ENCODE results near the gene OGDH. TPM values are rescaled to one million over a fixed set of nuclear protein-coding genes. Genes with fewer than 3 reads are reported as not detected.

OGDH gene
- total and polyA plus RNA-seq, 2 experiments from 2014 or later = 13.5 to 76.9 TPM

- no peak for ATAC-seq
- H3K36me3 ChIP-seq (ENCODE audit: insufficient read depth) = no peaks in the 10 kb centered on the region
- DNase-seq (ENCODE audit: low spot score) = no peak
- Mint-ChIP-seq H3K36me3 (ENCODE audit: low read depth) (peaks cover 18% of the 10 kb centered on the region), H3K27me3 (ENCODE audit: insufficient read depth, low read depth, poor library complexity) (peaks cover 6% of the 10 kb centered on the region), H3K4me3 (no peak overlapping the region), H3K27ac (no peak overlapping the region), H3K4me1 (peaks cover 25% of the 10 kb centered on the region), H3K9me3 (no peaks in the 10 kb centered on the region; the same call in 2 of the 3 replicates)
- no peaks in the 10 kb centered on the region for H3F3A ChIP-seq (replicated peaks; ENCODE audit: low read depth)
- no peak overlapping the region for H3K27ac ChIP-seq (ENCODE audit: low read depth)
- H3K27me3 ChIP-seq (ENCODE audit: insufficient read depth) = no peaks in the 10 kb centered on the region
- no peak for TF ChIP-seq NANOG (IDR thresholded peaks at IDR 0.05; ENCODE audit: borderline replicate concordance)
- no peak for TF ChIP-seq ETS1 (IDR thresholded peaks at IDR 0.05)
- H2AFZ ChIP-seq = no peak overlapping the region
- peaks cover 28% of the 10 kb centered on the region for H4K20me1 ChIP-seq (replicated peaks; ENCODE audit: insufficient read depth)
- H3K79me2 ChIP-seq (replicated peaks; ENCODE audit: insufficient read depth) = peaks cover 53% of the 10 kb centered on the region
- H3K9me2 ChIP-seq (ENCODE audit: insufficient read depth) = no peaks in the 10 kb centered on the region
- no peak overlapping the region for H3K4me2 ChIP-seq
- H3K4me3 ChIP-seq = no peak overlapping the region
- peaks cover 8% of the 10 kb centered on the region for H3K4me1 ChIP-seq (ENCODE audit: insufficient read depth)
Observed at GRCh38 chr7:44752822-44753221, 146.4 kb downstream of the OGDH start.

- Histone ChIP-seq H3K36me3 (ENCODE audit: insufficient read depth) (no peaks in the 10 kb centered on the region), H3K4me1 (ENCODE audit: insufficient read depth) (peaks cover under 1% of the 10 kb centered on the region; the same call in 1 of the 2 replicates), H3K79me2 (replicated peaks; ENCODE audit: insufficient read depth) (peaks cover 44% of the 10 kb centered on the region), H3K4me3 (no peak overlapping the region), H3K27me3 (ENCODE audit: insufficient read depth) (no peaks in the 10 kb centered on the region), H3F3A (replicated peaks; ENCODE audit: low read depth) (no peaks in the 10 kb centered on the region), H2AFZ (no peak overlapping the region), H3K4me2 (no peak overlapping the region), H4K20me1 (replicated peaks; ENCODE audit: insufficient read depth) (peaks cover 18% of the 10 kb centered on the region), H3K27ac (ENCODE audit: low read depth) (0 out of 2 replicates have a peak overlapping the region, but pooled peaks have one; percentile 45), H3K9me2 (ENCODE audit: insufficient read depth) (no peaks in the 10 kb centered on the region)
- peaks cover 6% of the 10 kb centered on the region for H3K27me3 Mint-ChIP-seq (ENCODE audit: insufficient read depth, low read depth, poor library complexity)
- H3K4me1 Mint-ChIP-seq = peaks cover 19% of the 10 kb centered on the region
- no peak overlapping the region for H3K4me3 Mint-ChIP-seq
- ATAC-seq (no peak; the same call in 2 of the 3 replicates), DNase-seq (ENCODE audit: low spot score) (no peak)
- H3K36me3 Mint-ChIP-seq (ENCODE audit: low read depth) = peaks cover 27% of the 10 kb centered on the region
- peak overlapping the region; percentile 80 for H3K27ac Mint-ChIP-seq
- H3K9me3 Mint-ChIP-seq = no peaks in the 10 kb centered on the region
- TF ChIP-seq ETS1 (IDR thresholded peaks at IDR 0.05) = no peak
- no peak for TF ChIP-seq ZNF331 (CRISPR knock-in tag; IDR thresholded peaks at IDR 0.05; ENCODE audit: low read depth)
- TF ChIP-seq NANOG (IDR thresholded peaks at IDR 0.05; ENCODE audit: borderline replicate concordance) = no peak
- no peak for TF ChIP-seq REST (IDR thresholded peaks at IDR 0.05; ENCODE audit: unreplicated experiment)
- TF ChIP-seq ZNF462 (CRISPR knock-in tag; IDR thresholded peaks at IDR 0.05) = no peak
- TF ChIP-seq JUNB (IDR thresholded peaks at IDR 0.05; ENCODE audit: unreplicated experiment) = no peak
- no peak for TF ChIP-seq POLR2AphosphoS5 (IDR thresholded peaks at IDR 0.05; ENCODE audit: low read depth)
Observed at GRCh38 chr7:44754802-44755697, 148.6 kb downstream of the OGDH start.

Data from GM23338 (cell line).